Adrenal gland (tissue), 12 donors: ENCODE results near the gene PLPP2. TPM values are rescaled to one million over a fixed set of nuclear protein-coding genes. Genes with fewer than 3 reads are reported as not detected.
A peak's percentile ranks its signal among the peaks of the same experiment; 100 is the strongest.
"Not testable (repeated sequence)": the region's sequence is repeated elsewhere in the genome, so short reads cannot be mapped to it uniquely, and the experiment has no call there.

Experiments used
- DNase-seq, 7 donors: peaks; one replicate each; pipeline ENCODE4 v3.0.0-alpha.2; 2019 to 2020
- H3K27ac ChIP-seq, 5 donors: fragments of 200-600 bp; sonication (generic) in 4 of 5; 1 replicate in 3 of 5; 2 replicates in 2 of 5; pipeline versions ENCODE4 v1.5.1 to v1.8.0; 2016 to 2020; ENCODE audit warnings: mild to moderate bottlenecking in 1 of 5
- H3K27me3 ChIP-seq: fragments of 200-600 bp; 2 replicates; pipeline ENCODE4 v1.8.0; 2021
- H3K36me3 ChIP-seq, 2 donors: fragments of 200-600 bp; replicated peaks in 1 of 2; 1 replicate in 1 of 2; 2 replicates in 1 of 2; pipeline versions ENCODE4 v1.5.1 to v1.8.0; 2018 to 2022
- H3K4me1 ChIP-seq, 2 donors: fragments of 200-600 bp; replicated peaks in 1 of 2; 1 replicate in 1 of 2; 2 replicates in 1 of 2; pipeline versions ENCODE4 v1.5.1 to v1.8.0; 2018 to 2021
- H3K4me3 ChIP-seq, 4 donors: fragments of 200-600 bp; sonication (generic) in 3 of 4; one replicate each; pipeline ENCODE4 v1.5.1; 2016 to 2018
- H3K9me3 ChIP-seq, 3 donors: fragments of 200-600 bp; sonication (generic) in 1 of 3; replicated peaks in 1 of 3; 1 replicate in 2 of 3; 2 replicates in 1 of 3; pipeline versions ENCODE4 v1.5.1 to v1.8.0; 2016 to 2021
- CTCF ChIP-seq, 6 experiments: fragments of 450-650 bp in 4 of 6; fragments of 200-600 bp in 2 of 6; sonication (generic) in 1 of 6; IDR thresholded peaks; 1 replicate in 5 of 6; 2 replicates in 1 of 6; pipeline versions ENCODE4 v1.5.1 to v1.8.0; 2016 to 2021; ENCODE audit warnings: antibody characterized with exemption in 6 of 6, mild to moderate bottlenecking in 2 of 6, moderate library complexity in 1 of 6
- POLR2A ChIP-seq, 2 donors: fragments of 450-650 bp; IDR thresholded peaks; one replicate each; pipeline ENCODE4 v1.6.1; 2017; ENCODE audit warnings: antibody characterized with exemption in 2 of 2, mild to moderate bottlenecking in 2 of 2, moderate library complexity in 1 of 2
- WGBS, 4 donors: extraction: QIAGEN DNeasy Blood & Tissue Kit in 2 of 4; methylation state at CpG; one replicate each; pipeline versions ENCODE4 v1.1.5 to v1.1.7; 2013 to 2017; 5-methylcytosine and 5-hydroxymethylcytosine counted together
- intact Hi-C, 2 donors: fragments of 100-400 bp; cut with DNase I; formaldehyde crosslinking; loops; one replicate each; pipeline versions ENCODE4 v1.14.1 to v1.15.0; 2022 to 2023
- polyA plus RNA-seq, 3 donors: library from polyadenylated mRNA; stranded (reverse); fragments of 200-250 nt in 2 of 3; fragments of 350-450 nt in 1 of 3; fragmentation: Illumina TruSeq in 1 of 3; extraction: RNeasy Lipid Tissue Mini Kit (QIAGEN cat#74804) in 1 of 3; gene quantifications; one replicate each; pipeline ENCODE4 v1.2.3, GENCODE V29; 2013 to 2014
- total RNA-seq, 9 donors: library from RNA; depleted of rRNA in 4 of 9; stranded (reverse); fragments of >200 nt in 4 of 9; fragments of 120-200 nt in 1 of 9; fragmentation: NEBNext Ultra II Directional in 1 of 9; extraction: Animal tissue kit (Norgen Biotek cat#: 25700) in 1 of 9; gene quantifications; one replicate each; pipeline versions ENCODE4 v1.1.0 to v1.2.4, GENCODE V29; 2013 to 2023
- donor health status: healthy with polysubstance abuse.
- donor health status: Bipolar disorder and iron deficiency.
- donor health status: DM: yes; HTN: yes; CAD: no.
- donor health status: DM: no; HTN: no; CAD: no.
- donor health status: DM: no; HTN: no; CAD: no.
- donor health status: DM: yes; HTN: yes; CAD: no.

Gene PLPP2
- total and polyA plus RNA-seq, 12 donors, result 0.33 to 272 (median 5.0) TPM

DNA sequence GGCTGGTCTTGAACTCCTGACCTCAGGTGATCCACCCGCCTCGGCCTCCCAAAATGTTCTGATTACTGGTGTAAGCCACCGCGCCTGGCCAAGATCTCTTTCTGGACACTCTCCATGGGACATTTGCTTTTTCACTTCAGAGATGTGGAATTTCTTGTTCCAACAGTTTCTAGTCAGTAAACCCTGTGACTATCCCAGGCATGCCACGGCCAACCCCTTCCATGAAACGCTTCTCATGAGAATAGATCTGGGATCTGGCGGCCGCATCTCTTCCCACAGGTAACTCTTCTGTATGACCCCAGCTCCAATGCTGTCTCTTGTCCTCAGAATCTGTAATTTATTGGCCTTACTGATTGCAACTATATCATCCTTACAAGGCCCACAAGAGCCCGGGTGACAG lies 16.2 kb downstream of the PLPP2 start:
- peaks cover 5% of the 10 kb centered on the region for H3K27me3 ChIP-seq
- H3K4me3 ChIP-seq, result no peak overlapping the region
- H3K4me1 ChIP-seq, result no peaks in the 10 kb centered on the region
- 83 to 95% (median 88%) methylated on average over 9 of the region's 9 CpGs for WGBS, 4 donors
- TF ChIP-seq POLR2A (IDR thresholded peaks at IDR 0.05), result no peak
- no peak for TF ChIP-seq CTCF (IDR thresholded peaks at IDR 0.05)
- H3K9me3 ChIP-seq, result no peaks in the 10 kb centered on the region
- DNase-seq, result peak in 1 of 7 donors; percentile 27
- intact Hi-C loops, result no loop called here
- H3K36me3 ChIP-seq, result no peaks in the 10 kb centered on the region
- H3K27ac ChIP-seq, result no peak overlapping the region

DNA sequence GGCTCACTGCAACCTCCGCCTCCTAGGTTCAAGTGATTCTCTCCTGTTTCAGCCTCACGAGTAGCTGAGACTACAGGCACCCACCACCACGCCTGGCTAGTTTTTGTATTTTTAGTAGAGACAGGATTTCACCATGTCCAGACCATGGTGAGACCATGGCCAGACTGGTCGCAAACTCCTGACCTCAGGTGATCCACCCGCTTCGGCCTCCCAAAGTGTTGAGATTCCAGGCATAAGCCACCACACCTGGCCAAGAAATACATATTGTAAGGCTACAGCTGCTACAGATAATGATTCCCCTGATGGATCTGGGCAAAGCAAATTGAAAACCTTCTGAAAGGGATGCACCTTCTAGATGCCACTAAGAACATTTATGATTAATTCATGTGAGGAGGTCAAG lies 17.8 kb downstream of the PLPP2 start:
- no peak for TF ChIP-seq POLR2A (IDR thresholded peaks at IDR 0.05)
- TF ChIP-seq CTCF (IDR thresholded peaks at IDR 0.05), result no peak
- Histone ChIP-seq H3K9me3 (no peaks in the 10 kb centered on the region), H3K27me3 (peaks cover 5% of the 10 kb centered on the region), H3K4me1 (no peaks in the 10 kb centered on the region), H3K36me3 (no peaks in the 10 kb centered on the region), H3K27ac (no peak overlapping the region), H3K4me3 (no peak overlapping the region)
- 75 to 85% (median 81%) methylated on average over 6 of the region's 6 CpGs for WGBS, 4 donors
- intact Hi-C loops, result no loop called here
- DNase-seq, result peak in 1 of 7 donors; percentile 15

- 55 to 65% (median 58%) methylated on average over 6 of the region's 6 CpGs for WGBS, 4 donors
These were observed 19.3 kb downstream of the PLPP2 start for GRCh38 chr19:271856-272255.

GRCh38 chr19:270766-271318 lies 20.4 kb downstream of the PLPP2 start:
- H3K4me3 ChIP-seq, intact Hi-C loops, H3K4me1 ChIP-seq, DNase-seq, H3K36me3 ChIP-seq, H3K9me3 ChIP-seq, H3K27me3 ChIP-seq, H3K27ac ChIP-seq: not testable (repeated sequence)
- 65 to 95% (median 75%) methylated on average over 5 to 10 of the region's 12 CpGs for WGBS, 4 donors

More at GRCh38 chr19:271856-272255, 19.3 kb downstream of the PLPP2 start:
- intact Hi-C loops, result no loop called here
- no peak overlapping the region for H3K4me3 ChIP-seq
- no peak for DNase-seq
- no peaks in the 10 kb centered on the region for H3K36me3 ChIP-seq
- no peaks in the 10 kb centered on the region for H3K9me3 ChIP-seq
- peaks cover 1% of the 10 kb centered on the region for H3K27me3 ChIP-seq
- no peak for TF ChIP-seq POLR2A (IDR thresholded peaks at IDR 0.05)
- TF ChIP-seq CTCF (IDR thresholded peaks at IDR 0.05), result no peak
- H3K4me1 ChIP-seq, result no peaks in the 10 kb centered on the region
- no peak overlapping the region for H3K27ac ChIP-seq

GRCh38 chr19:269241-269640 lies 22.0 kb downstream of the PLPP2 start:
- Histone ChIP-seq H3K36me3 (no peaks in the 10 kb centered on the region), H3K27me3 (peaks cover 2% of the 10 kb centered on the region), H3K4me3 (no peak overlapping the region), H3K9me3 (no peaks in the 10 kb centered on the region), H3K27ac (no peak overlapping the region), H3K4me1 (no peaks in the 10 kb centered on the region)
- no peak for DNase-seq
- TF ChIP-seq CTCF (IDR thresholded peaks at IDR 0.05), result no peak
- TF ChIP-seq POLR2A (IDR thresholded peaks at IDR 0.05), result no peak
- intact Hi-C loops, result no loop called here
